ENCODE measurements around the gene MYO7A. TPM values are rescaled to one million over a fixed set of nuclear protein-coding genes. Genes with fewer than 3 reads are reported as not detected.

Gene MYO7A
- total and polyA plus RNA-seq, 2 experiments from 2014 or later = 9.8 to 10.1 TPM

GRCh38 chr11:77083566-77084245 is 44.3 kb upstream of the MYO7A start:
- H3K9me2 ChIP-seq (replicated peaks; ENCODE audit: insufficient read depth) = no peaks in the 10 kb centered on the region
- H2AFZ ChIP-seq = no peak overlapping the region
- TF ChIP-seq EZH2phosphoT487 (IDR thresholded peaks at IDR 0.05; ENCODE audit: low read depth, severe bottlenecking, unreplicated experiment) (no peak), EZH2 (IDR thresholded peaks at IDR 0.05; ENCODE audit: borderline replicate concordance) (no peak)
- TF ChIP-seq, protein P1, sequence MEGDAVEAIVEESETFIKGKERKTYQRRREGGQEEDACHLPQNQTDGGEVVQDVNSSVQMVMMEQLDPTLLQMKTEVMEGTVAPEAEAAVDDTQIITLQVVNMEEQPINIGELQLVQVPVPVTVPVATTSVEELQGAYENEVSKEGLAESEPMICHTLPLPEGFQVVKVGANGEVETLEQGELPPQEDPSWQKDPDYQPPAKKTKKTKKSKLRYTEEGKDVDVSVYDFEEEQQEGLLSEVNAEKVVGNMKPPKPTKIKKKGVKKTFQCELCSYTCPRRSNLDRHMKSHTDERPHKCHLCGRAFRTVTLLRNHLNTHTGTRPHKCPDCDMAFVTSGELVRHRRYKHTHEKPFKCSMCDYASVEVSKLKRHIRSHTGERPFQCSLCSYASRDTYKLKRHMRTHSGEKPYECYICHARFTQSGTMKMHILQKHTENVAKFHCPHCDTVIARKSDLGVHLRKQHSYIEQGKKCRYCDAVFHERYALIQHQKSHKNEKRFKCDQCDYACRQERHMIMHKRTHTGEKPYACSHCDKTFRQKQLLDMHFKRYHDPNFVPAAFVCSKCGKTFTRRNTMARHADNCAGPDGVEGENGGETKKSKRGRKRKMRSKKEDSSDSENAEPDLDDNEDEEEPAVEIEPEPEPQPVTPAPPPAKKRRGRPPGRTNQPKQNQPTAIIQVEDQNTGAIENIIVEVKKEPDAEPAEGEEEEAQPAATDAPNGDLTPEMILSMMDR (IDR thresholded peaks at IDR 0.05; ENCODE audit: poor library complexity) = no peak
- H4K20me1 ChIP-seq (ENCODE audit: insufficient read depth, poor library complexity, severe bottlenecking) = no peaks in the 10 kb centered on the region
- no peak overlapping the region for H3K4me2 ChIP-seq
- peaks cover 31% of the 10 kb centered on the region for H3K4me1 ChIP-seq (ENCODE audit: insufficient read depth)
- no peaks in the 10 kb centered on the region for H3K27me3 ChIP-seq
- no peak overlapping the region for H3K27ac ChIP-seq
- no peaks in the 10 kb centered on the region for H3K9me3 ChIP-seq (ENCODE audit: low read depth)
- DNase-seq (ENCODE audit: low spot score) = no peak
- H3K79me2 ChIP-seq = peaks cover 49% of the 10 kb centered on the region
- H3K36me3 ChIP-seq (replicated peaks; ENCODE audit: insufficient read depth, low read depth) = no peaks in the 10 kb centered on the region
- no peak overlapping the region for H3K4me3 ChIP-seq
- WGBS (ENCODE audit: low lambda C conversion rate, missing lambda C conversion rate) = 97% methylated on average over 12 of the region's 12 CpGs

DNA sequence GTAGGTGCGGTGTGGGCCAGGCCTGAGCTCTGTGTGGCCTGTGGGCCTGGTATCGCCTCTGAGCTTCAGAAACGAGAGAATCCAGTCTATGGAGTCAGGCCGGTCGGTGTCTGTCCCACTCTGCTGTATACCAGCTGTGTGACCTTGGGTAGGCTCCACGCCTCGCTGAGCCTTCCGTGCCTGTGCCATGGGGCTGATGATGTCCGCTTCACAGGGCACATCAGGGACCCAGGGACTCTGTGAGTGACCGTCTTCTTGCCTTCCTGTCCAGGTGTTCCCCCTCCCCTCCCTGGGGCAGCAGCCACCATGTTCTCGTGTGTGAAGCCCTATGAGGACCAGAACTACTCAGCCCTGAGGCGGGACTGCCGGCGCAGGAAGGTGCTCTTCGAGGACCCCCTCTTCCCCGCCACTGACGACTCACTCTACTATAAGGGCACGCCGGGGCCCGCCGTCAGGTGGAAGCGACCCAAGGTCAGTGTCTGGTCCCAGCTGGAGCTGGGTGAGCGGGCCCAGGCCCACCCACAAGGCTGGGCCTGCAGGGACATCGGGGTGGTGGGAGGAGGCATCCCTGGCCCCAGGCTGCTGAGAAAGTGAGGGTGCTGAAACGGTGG is 43.4 kb upstream of the MYO7A start:
- H2AFZ ChIP-seq = no peak overlapping the region
- whole genome bisulfite sequencing (ENCODE audit: low lambda C conversion rate, missing lambda C conversion rate) = 96% methylated on average over 25 of the region's 25 CpGs

GRCh38 chr11:77085652-77086051 is 42.4 kb upstream of the MYO7A start:
- no peaks in the 10 kb centered on the region for H3K9me2 ChIP-seq (replicated peaks; ENCODE audit: insufficient read depth)
- H3K4me2 ChIP-seq = no peak overlapping the region
- H3K4me1 ChIP-seq (ENCODE audit: insufficient read depth) = peaks cover 31% of the 10 kb centered on the region
- H3K27ac ChIP-seq = no peak overlapping the region
- WGBS (ENCODE audit: low lambda C conversion rate, missing lambda C conversion rate) = 82% methylated on average over 6 of the region's 6 CpGs
- no peaks in the 10 kb centered on the region for H3K9me3 ChIP-seq (ENCODE audit: low read depth)
- H3K27me3 ChIP-seq = no peaks in the 10 kb centered on the region
- TF ChIP-seq EZH2 (IDR thresholded peaks at IDR 0.05; ENCODE audit: borderline replicate concordance) (no peak), EZH2phosphoT487 (IDR thresholded peaks at IDR 0.05; ENCODE audit: low read depth, severe bottlenecking, unreplicated experiment) (no peak)
- TF ChIP-seq, protein P1 (IDR thresholded peaks at IDR 0.05; ENCODE audit: poor library complexity) = no peak
- H3K79me2 ChIP-seq = peaks cover 30% of the 10 kb centered on the region
- no peak overlapping the region for H2AFZ ChIP-seq
- H4K20me1 ChIP-seq (ENCODE audit: insufficient read depth, poor library complexity, severe bottlenecking) = no peaks in the 10 kb centered on the region
- DNase-seq (ENCODE audit: low spot score) = no peak
- no peak overlapping the region for H3K4me3 ChIP-seq
- H3K36me3 ChIP-seq (replicated peaks; ENCODE audit: insufficient read depth, low read depth) = no peaks in the 10 kb centered on the region

More for the DNA sequence above, 43.4 kb upstream of the MYO7A start:
- no peaks in the 10 kb centered on the region for H3K36me3 ChIP-seq (replicated peaks; ENCODE audit: insufficient read depth, low read depth)
- H4K20me1 ChIP-seq (ENCODE audit: insufficient read depth, poor library complexity, severe bottlenecking) = no peaks in the 10 kb centered on the region
- peaks cover 39% of the 10 kb centered on the region for H3K79me2 ChIP-seq
- no peaks in the 10 kb centered on the region for H3K27me3 ChIP-seq
- H3K4me3 ChIP-seq = no peak overlapping the region
- H3K27ac ChIP-seq = no peak overlapping the region
- H3K4me1 ChIP-seq (ENCODE audit: insufficient read depth) = peaks cover 31% of the 10 kb centered on the region
- H3K9me2 ChIP-seq (replicated peaks; ENCODE audit: insufficient read depth) = no peaks in the 10 kb centered on the region
- DNase-seq (ENCODE audit: low spot score) = no peak
- TF ChIP-seq EZH2 (IDR thresholded peaks at IDR 0.05; ENCODE audit: borderline replicate concordance) = no peak
- no peak for TF ChIP-seq EZH2phosphoT487 (IDR thresholded peaks at IDR 0.05; ENCODE audit: low read depth, severe bottlenecking, unreplicated experiment)
- TF ChIP-seq, protein P1 (IDR thresholded peaks at IDR 0.05; ENCODE audit: poor library complexity) = no peak
- H3K9me3 ChIP-seq (ENCODE audit: low read depth) = no peaks in the 10 kb centered on the region
- H3K4me2 ChIP-seq = no peak overlapping the region

Data from hepatocyte (in vitro differentiated cells).